Eye (tissue), 1 donor: ENCODE data around the gene DNASE1.

ENCODE experiments used
- DNase-seq: peaks from one replicate; pipeline ENCODE4 v3.0.0-alpha.2; 2015

The DNASE1 gene

GRCh38 chr16:3701531-3701930, 47.0 kb downstream of the DNASE1 start:
- DNase-seq: no peak

GRCh38 chr16:3702082-3702481, 47.6 kb downstream of the DNASE1 start:
- no peak for DNase-seq

GRCh38 chr16:3706253-3707012, 51.9 kb downstream of the DNASE1 start:
- DNase-seq: no peak
